HG03139 (cell line): ENCODE measurements around the gene PRSS21.

Experiments used
- ATAC-seq: cut with Tn5 transposase; IDR thresholded peaks from one replicate; pipeline ENCODE4 v1.9.1; 2021; ENCODE audit not compliant: unreplicated experiment

PRSS21 gene

GRCh38 chr16:2816751-2817339 lies at the start of gene PRSS21:
Gene PRSS21 (plus strand): TSS chr16:2817237. CDS start chr16:2817269, 32 bp downstream.
- no peak for ATAC-seq

DNA sequence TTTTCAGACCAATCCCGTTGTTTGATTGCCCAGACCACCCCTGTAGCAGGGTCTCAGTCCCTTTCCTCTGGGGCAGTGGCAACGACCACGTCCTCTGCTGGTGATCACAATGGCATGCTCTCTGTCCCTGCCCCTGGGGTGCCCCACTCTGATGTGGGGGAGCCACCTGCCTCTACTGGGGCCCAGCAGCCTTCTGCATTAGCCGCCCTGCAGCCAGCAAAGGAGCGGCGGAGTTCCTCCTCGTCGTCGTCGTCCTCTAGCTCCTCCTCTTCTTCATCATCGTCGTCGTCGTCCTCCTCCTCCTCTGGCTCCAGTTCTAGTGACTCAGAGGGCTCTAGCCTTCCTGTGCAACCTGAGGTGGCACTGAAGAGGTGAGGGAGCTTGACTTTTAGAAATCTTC lies 49.1 kb upstream of the PRSS21 start:
- ATAC-seq: no peak

DNA sequence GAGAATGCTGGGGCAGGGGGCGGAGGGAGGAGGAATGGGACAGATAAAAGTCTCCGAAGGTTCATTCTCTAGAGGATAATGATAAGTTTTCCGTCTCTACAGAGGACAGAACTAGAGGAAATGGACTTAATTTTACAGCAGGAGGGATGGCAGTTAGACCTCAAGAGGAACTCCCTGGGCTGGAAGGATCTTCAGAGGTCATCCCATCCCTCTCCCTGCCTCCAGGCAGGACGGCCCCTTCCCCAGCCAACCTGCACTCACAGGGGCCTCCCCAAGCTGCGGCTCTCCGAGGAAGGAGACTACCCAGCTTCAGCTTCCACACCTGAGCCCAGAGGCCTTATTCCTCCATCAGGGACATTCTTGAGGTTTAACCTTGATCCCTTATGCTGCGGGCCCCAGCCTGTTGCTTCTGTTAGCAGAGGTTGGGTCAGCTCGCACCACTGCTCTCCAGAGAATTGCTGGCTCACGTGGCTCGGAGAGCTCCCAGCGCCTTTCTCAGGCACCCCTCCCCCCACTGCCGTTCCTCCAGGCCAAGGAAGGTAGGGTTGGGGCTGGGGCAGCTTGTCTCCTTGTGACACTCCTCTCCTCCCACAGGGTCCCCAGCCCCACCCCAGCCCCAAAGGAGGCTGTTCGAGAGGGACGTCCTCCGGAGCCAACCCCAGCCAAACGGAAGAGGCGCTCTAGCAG lies 48.5 kb upstream of the PRSS21 start:
- no peak for ATAC-seq

- no peak for ATAC-seq
These were observed 47.9 kb upstream of the PRSS21 start for GRCh38 chr16:2769100-2769529.

GRCh38 chr16:2769675-2770056 lies 47.4 kb upstream of the PRSS21 start:
- ATAC-seq: no peak

DNA sequence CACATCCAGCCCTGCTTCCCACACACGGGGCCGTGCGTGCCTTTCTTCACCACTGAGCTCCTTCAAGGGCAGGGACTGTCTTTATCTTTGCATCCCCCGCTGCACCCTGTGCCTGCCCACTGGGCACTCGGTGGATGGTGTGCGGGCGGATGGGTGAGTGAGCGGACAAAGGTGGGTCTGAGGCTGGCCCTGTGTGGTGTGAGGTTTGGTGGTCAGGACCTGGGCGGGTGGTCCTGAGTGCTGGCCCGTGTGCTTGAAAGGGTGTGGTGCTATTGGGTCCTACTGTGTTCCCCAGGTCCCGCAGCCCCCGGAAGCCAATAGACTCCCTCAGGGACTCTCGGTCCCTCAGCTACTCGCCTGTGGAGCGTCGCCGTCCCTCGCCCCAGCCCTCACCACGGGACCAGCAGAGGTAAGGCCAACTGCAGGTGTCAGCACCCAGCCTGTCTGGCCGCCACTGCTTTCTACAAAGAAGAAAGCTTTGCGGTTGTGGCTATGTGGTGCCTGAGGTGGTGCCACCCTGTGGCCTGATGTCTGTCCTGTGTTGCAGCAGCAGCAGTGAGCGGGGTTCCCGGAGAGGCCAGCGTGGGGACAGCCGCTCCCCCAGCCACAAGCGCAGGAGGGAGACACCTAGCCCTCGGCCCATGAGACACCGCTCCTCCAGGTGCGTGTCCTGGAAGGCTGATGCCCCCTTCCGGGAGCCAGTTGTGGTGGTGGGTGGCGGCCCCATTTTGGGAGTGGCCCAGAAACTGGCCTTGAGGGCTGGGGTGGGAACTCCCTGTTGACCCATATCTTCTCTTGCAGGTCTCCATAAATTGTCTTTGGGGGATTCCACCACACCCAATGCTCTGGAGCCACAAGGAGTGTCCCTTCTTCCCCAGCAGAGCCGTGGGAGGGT lies 46.7 kb upstream of the PRSS21 start:
- ATAC-seq: no peak

- ATAC-seq: no peak
These were observed 45.3 kb upstream of the PRSS21 start for GRCh38 chr16:2771496-2772402.

GRCh38 chr16:2773188-2773968 lies 43.7 kb upstream of the PRSS21 start:
- no peak for ATAC-seq

- no peak for ATAC-seq
These were observed 42.7 kb upstream of the PRSS21 start for GRCh38 chr16:2774161-2774891.

- ATAC-seq: no peak
These were observed 41.8 kb upstream of the PRSS21 start for GRCh38 chr16:2775131-2775716.

DNA sequence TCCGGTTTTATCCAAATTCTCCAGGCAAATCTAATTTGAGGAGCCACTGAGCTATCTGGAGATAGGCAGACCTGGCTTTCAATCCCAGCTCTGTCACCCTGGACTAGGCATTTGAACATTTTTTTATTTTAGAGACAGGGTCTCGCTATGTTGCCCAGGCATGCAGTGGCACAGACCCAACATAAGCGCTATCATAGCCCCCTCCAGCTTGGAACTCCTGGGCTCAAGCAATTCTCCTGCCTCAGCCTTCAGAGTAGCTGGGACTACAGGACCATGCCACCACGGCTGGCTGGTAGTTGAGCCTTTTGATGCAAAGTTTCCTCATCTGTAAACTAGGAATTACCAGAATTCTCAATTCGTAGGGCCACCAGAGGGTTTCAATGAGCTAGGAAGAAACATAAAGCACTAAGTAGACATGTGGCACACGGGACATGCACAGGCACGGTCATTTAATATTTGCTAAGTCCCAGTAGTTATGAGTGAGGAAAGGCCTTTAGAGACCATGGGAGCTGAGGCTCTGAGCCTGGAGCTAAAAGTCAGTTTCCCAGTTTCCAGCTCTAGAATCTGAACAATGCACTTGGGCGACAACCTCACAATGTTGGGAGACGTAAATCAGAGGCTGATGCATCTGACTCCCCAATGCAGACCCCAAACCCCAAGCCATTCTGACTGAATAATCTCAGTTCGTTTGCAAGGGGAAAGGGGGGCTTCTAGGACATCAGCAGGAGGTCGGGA lies 41.1 kb upstream of the PRSS21 start:
- ATAC-seq: no peak

DNA sequence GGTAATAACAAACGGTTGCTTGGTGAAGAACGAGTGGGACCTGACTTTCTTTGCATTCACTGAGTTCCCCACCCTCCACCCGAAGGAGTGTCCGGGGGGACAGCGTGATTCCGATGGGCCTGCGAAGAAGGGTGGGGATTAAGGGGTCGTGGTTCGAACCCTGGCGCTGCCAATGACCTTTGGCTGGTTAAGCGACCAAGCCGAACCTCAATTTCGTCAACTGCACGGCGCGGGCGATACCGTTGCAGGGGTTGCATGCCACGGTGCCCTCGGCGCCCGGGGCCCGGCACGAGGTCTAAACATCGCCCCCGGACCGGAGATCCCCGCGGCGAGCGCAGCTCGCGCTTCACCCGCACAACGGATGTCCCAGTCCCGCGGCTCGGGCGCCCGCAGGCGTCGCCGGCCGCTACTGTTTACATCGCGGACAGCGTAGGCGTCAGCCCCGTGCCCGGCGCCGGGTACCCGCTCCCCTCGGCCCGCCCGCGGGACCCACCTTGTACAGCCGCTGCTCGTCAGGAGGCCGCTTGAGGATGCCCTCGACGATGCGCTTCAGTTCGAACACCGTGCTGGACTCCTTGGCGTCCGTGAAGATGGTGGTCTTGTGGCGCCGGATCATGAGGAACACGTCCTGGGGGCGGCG lies 40.4 kb upstream of the PRSS21 start:
- ATAC-seq: peak; percentile 24

GRCh38 chr16:2777231-2777902 lies 39.7 kb upstream of the PRSS21 start, which contains the start of gene ELOB:
Gene ELOB (minus strand): TSS chr16:2777280. CDS start chr16:2777239, 41 bp downstream.
- ATAC-seq: peak; percentile 62

DNA sequence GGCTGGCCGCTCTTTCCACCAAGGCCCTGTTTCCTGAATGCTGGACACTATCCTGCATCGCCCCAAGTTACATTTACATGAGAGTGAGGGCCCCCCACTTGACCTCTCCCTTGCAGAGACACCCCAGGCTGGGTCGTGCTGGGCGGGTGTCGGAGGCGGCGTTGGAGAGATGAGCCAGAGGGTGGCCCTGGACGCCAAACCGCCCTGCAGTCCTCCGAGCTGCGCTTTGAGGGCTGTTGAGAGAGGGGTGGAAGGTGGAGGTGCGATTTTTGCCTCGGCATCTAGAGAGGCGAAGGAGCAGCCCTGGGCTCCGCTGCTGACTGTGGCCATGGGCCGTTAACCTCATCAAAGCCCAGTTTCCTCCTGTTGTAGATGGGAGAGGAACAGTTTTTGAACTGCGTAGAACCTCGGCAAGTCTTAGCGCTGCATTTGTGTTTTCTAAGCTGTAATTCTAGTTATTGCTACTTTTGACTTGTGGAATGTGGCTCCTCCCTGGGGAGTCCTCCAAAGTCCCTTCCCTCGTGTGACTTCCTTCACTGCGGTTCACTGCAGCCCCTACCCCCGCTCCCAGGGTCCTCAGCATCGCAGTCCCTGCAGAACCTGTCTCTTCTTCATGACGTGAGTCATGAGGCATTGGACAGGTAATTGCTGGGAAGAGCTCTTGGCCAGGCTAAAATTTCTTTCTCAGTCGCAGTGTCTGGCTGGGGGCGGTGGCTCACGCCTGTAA lies 39.0 kb upstream of the PRSS21 start:
- peak; percentile 9 for ATAC-seq

GRCh38 chr16:2778630-2778958 lies 38.4 kb upstream of the PRSS21 start:
- no peak for ATAC-seq

- ATAC-seq: no peak
These were observed 37.7 kb upstream of the PRSS21 start for GRCh38 chr16:2779151-2779920.
